K562 (cell line): ENCODE results near the gene PLEKHH3. TPM values are rescaled to one million over a fixed set of nuclear protein-coding genes. Genes with fewer than 3 reads are reported as not detected.

Experiments
- DNMT1 ChIP-seq: fragments of 450-650 bp; IDR thresholded peaks from 2 replicates; pipeline ENCODE4 v1.6.1; 2016; ENCODE audit warnings: antibody characterized with exemption, mild to moderate bottlenecking
- ERF ChIP-seq: fragments of 450-650 bp; formaldehyde crosslinking; IDR thresholded peaks from 2 replicates; pipeline ENCODE4 v1.4.0; 2020; ENCODE audit warnings: mild to moderate bottlenecking, mixed read lengths
- ETS2 ChIP-seq: IDR thresholded peaks from 2 replicates; pipeline ENCODE4 v1.6.1; 2016; ENCODE audit warnings: borderline replicate concordance, missing genetic modification characterization, mild to moderate bottlenecking, moderate library complexity, missing compliant biosample characterization; ENCODE audit not compliant: poor library complexity, severe bottlenecking
- FOS ChIP-seq: IDR thresholded peaks from 3 replicates; pipeline ENCODE4 v1.6.1; 2011; ENCODE audit not compliant: insufficient read length; ENCODE audit errors: extremely low read depth
- KDM4B ChIP-seq, 2 experiments: fragments of 450-650 bp in 1 of 2; sonication (generic) in 1 of 2; IDR thresholded peaks; 2 replicates each; pipeline ENCODE4 v1.6.1; 2016 to 2017; ENCODE audit warnings: borderline replicate concordance in 2 of 2, antibody characterized with exemption in 1 of 2, low read depth in 1 of 2, mild to moderate bottlenecking in 1 of 2
- NR2C2 ChIP-seq, 2 experiments: fragments of 200-800 bp in 1 of 2; sonication (Bioruptor generic) in 1 of 2; sonication (generic) in 1 of 2; formaldehyde crosslinking in 1 of 2; IDR thresholded peaks; 2 replicates each; pipeline versions ENCODE4 v1.6.1 to v1.8.0; 2016 to 2022; ENCODE audit warnings: mild to moderate bottlenecking in 1 of 2, missing compliant biosample characterization in 1 of 2, missing genetic modification characterization in 1 of 2, missing genetic modification reagents in 1 of 2
- OTX1 ChIP-seq: fragments of 450-650 bp; formaldehyde crosslinking; IDR thresholded peaks from 2 replicates; pipeline ENCODE4 v1.4.0; 2022; ENCODE audit warnings: mild to moderate bottlenecking
- RHOXF2B ChIP-seq: fragments of 250-450 bp; sonication (Bioruptor Pico); conservative IDR thresholded peaks from 2 replicates; pipeline ENCODE4 v1.5.1; 2021
- SMARCB1 ChIP-seq: IDR thresholded peaks from 2 replicates; pipeline ENCODE4 v1.6.1; 2011; ENCODE audit warnings: improper control_type of control experiment, low read depth; ENCODE audit not compliant: insufficient read length
- SMARCC2 ChIP-seq: fragments of 450-650 bp; IDR thresholded peaks from 2 replicates; pipeline ENCODE4 v1.6.1; 2017; ENCODE audit warnings: antibody characterized with exemption, moderate library complexity, mild to moderate bottlenecking, low read depth
- SRF ChIP-seq, 2 experiments: fragments of 250-450, 450-650 bp in 1 of 2; sonication (Bioruptor Pico) in 1 of 2; sonication (generic) in 1 of 2; formaldehyde crosslinking; IDR thresholded peaks; 2 replicates each; pipeline versions ENCODE4 v1.5.0 to v1.5.1; 2020 to 2022; ENCODE audit warnings: mild to moderate bottlenecking in 1 of 2, missing genetic modification reagents in 1 of 2
- TRIM28 ChIP-seq: fragments of 450-650 bp; IDR thresholded peaks from 2 replicates; pipeline ENCODE4 v1.6.1; 2017
- ZNF398 ChIP-seq: fragments of 250-450 bp; sonication (Bioruptor Pico); IDR thresholded peaks from 2 replicates; pipeline ENCODE4 v1.8.0; 2021; ENCODE audit warnings: moderate library complexity, mild to moderate bottlenecking, inconsistent platforms
- ZNF512 ChIP-seq: IDR thresholded peaks from 2 replicates; pipeline ENCODE4 v1.6.1; 2016; ENCODE audit warnings: missing genetic modification characterization, missing compliant biosample characterization
- ZNF695 ChIP-seq: fragments of 450-650 bp; formaldehyde crosslinking; IDR thresholded peaks from 2 replicates; pipeline ENCODE4 v1.4.0; 2020; ENCODE audit warnings: mild to moderate bottlenecking, moderate library complexity
- ZZZ3 ChIP-seq: fragments of 450-650 bp; IDR thresholded peaks from 2 replicates; pipeline ENCODE4 v1.6.1; 2016; ENCODE audit warnings: antibody characterized with exemption, mild to moderate bottlenecking, moderate library complexity
- polyA plus RNA-seq, 8 experiments: library from polyadenylated mRNA; depleted of rRNA in 4 of 8; stranded (reverse) in 5 of 8; unstranded in 3 of 8; fragments of >200 nt; fragmentation: Nextera tagmentation in 2 of 8; fragmentation: Illumina TruSeq in 1 of 8; extraction: Ambion mirVana in 2 of 8; extraction: Trizol in 1 of 8; gene quantifications; 2 replicates each; pipeline versions ENCODE4 v1.2.1 to v1.2.3, GENCODE V29; 2011 to 2014; ENCODE audit warnings: inconsistent platforms in 1 of 8, missing spikeins in 1 of 8
- total RNA-seq, 7 experiments: library from RNA; depleted of rRNA in 6 of 7; stranded (reverse); fragments of >200 nt in 6 of 7; fragmentation: Illumina TruSeq in 2 of 7; extraction: Trizol in 2 of 7; gene quantifications; 2 replicates each; pipeline versions ENCODE4 v1.2.1 to v1.2.3, GENCODE V29; 2011 to 2021; ENCODE audit warnings: low replicate concordance in 1 of 7
- TF ChIP-seq, protein P1 (sequence below), 3 experiments: fragments of 200-800 bp in 1 of 3; sonication (Bioruptor generic) in 1 of 3; sonication (generic) in 1 of 3; formaldehyde crosslinking in 1 of 3; IDR thresholded peaks; 2 replicates each; pipeline versions ENCODE4 v1.6.1 to v1.8.0; 2016 to 2022; ENCODE audit warnings: mild to moderate bottlenecking in 2 of 3, missing compliant biosample characterization in 2 of 3, missing genetic modification characterization in 2 of 3, missing genetic modification reagents in 1 of 3
- TF ChIP-seq, protein P2 (sequence below): IDR thresholded peaks from 2 replicates; pipeline ENCODE4 v1.6.1; 2014; ENCODE audit warnings: antibody characterized with exemption
- TF ChIP-seq, protein P3 (sequence below): fragments of 250-450 bp; sonication (Bioruptor Pico); IDR thresholded peaks from 2 replicates; pipeline ENCODE4 v1.4.0; 2020; ENCODE audit warnings: mild to moderate bottlenecking, moderate library complexity

PLEKHH3 gene
- total and polyA plus RNA-seq, 9 of the 15 experiments (the other 6 are each of a cell fraction or from before 2014, with no cell fraction given) = 0.58 to 34.5 (median 5.0) TPM

- no peak for TF ChIP-seq NR2C2 (CRISPR knock-in tag; IDR thresholded peaks at IDR 0.05)
- TF ChIP-seq NR2C2 (tag; IDR thresholded peaks at IDR 0.05) = peak; percentile 53; the same call in 1 of the 2 replicates
- peak in 1 of 2 experiments; percentile 95; a peak in 2 of 4 replicates for TF ChIP-seq KDM4B (IDR thresholded peaks at IDR 0.05; ENCODE audit: borderline replicate concordance in 2 of 2, low read depth in 1 of 2)
- TF ChIP-seq ETS2 (tag) = no peak
- TF ChIP-seq ZNF695 (CRISPR knock-in tag) = no peak
- no peak for TF ChIP-seq ZNF512 (tag)
- no peak for TF ChIP-seq ZNF398 (CRISPR knock-in tag)
- peak; percentile 87 for TF ChIP-seq TRIM28
- TF ChIP-seq SMARCC2 = peak; percentile 98
- TF ChIP-seq ERF (CRISPR knock-in tag) = peak; percentile 85; the same call in 1 of the 2 replicates
- no peak for TF ChIP-seq RHOXF2B
- TF ChIP-seq ZZZ3 = no peak; the same call in 1 of the 2 replicates
- TF ChIP-seq OTX1 (CRISPR knock-in tag) = peak; percentile 79; the same call in 1 of the 2 replicates
- peak; percentile 16 for TF ChIP-seq FOS
- TF ChIP-seq, protein P1, sequence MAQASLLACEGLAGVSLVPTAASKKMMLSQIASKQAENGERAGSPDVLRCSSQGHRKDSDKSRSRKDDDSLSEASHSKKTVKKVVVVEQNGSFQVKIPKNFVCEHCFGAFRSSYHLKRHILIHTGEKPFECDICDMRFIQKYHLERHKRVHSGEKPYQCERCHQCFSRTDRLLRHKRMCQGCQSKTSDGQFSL (CRISPR knock-in tag; IDR thresholded peaks at IDR 0.05) = peak; percentile 77
- TF ChIP-seq, protein P1 (tag; IDR thresholded peaks at IDR 0.05) = peak in 1 of 2 experiments; percentile 83; a peak in 2 of 4 replicates
- TF ChIP-seq DNMT1 = no peak
- TF ChIP-seq SMARCB1 = peak; percentile 60
- TF ChIP-seq, protein P2, sequence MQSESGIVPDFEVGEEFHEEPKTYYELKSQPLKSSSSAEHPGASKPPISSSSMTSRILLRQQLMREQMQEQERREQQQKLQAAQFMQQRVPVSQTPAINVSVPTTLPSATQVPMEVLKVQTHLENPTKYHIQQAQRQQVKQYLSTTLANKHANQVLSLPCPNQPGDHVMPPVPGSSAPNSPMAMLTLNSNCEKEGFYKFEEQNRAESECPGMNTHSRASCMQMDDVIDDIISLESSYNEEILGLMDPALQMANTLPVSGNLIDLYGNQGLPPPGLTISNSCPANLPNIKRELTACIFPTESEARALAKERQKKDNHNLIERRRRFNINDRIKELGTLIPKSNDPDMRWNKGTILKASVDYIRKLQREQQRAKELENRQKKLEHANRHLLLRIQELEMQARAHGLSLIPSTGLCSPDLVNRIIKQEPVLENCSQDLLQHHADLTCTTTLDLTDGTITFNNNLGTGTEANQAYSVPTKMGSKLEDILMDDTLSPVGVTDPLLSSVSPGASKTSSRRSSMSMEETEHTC = peak; percentile 75; the same call in 1 of the 2 replicates
- peak in 1 of 2 experiments; percentile 79; a peak in 2 of 4 replicates for TF ChIP-seq SRF (CRISPR knock-in tag; IDR thresholded peaks at IDR 0.05)
- TF ChIP-seq, protein P3, sequence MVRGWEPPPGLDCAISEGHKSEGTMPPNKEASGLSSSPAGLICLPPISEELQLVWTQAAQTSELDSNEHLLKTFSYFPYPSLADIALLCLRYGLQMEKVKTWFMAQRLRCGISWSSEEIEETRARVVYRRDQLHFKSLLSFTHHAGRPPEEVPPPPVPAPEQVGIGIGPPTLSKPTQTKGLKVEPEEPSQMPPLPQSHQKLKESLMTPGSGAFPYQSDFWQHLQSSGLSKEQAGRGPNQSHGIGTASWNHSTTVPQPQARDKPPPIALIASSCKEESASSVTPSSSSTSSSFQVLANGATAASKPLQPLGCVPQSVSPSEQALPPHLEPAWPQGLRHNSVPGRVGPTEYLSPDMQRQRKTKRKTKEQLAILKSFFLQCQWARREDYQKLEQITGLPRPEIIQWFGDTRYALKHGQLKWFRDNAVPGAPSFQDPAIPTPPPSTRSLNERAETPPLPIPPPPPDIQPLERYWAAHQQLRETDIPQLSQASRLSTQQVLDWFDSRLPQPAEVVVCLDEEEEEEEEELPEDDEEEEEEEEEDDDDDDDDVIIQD (CRISPR knock-in tag) = no peak
Measured at GRCh38 chr17:42698736-42699414, 22.1 kb upstream of the PLEKHH3 start (continued).
